GM12872 (cell line): Measurements from ENCODE around the gene PTPRG.

Source experiments
- TF ChIP-seq, protein P1 (sequence below): IDR thresholded peaks from 3 replicates; pipeline ENCODE4 v1.5.1; 2011; ENCODE audit warnings: low read depth, mild to moderate bottlenecking, low read length, moderate library complexity; ENCODE audit not compliant: insufficient read depth

PTPRG gene

DNA sequence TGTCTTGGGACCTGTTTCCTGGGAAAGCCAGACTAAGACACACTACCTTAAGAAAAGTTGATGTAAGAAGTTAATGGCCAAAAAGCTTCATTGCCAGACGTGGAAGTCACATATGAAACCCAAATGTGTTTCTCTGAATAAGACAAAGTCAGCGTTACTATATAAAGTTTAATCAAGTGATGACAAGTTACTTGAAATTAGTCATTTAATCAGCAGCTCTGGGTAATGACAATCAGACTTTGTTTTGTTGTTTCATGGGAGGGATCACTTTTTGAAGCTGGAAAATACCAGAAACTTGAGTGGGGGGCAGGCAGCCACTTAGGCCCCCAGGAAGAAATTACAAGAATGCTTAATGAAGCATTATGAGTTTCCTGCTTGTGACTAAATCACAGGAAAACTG lies 218.6 kb downstream of the PTPRG start:
- TF ChIP-seq, protein P1, sequence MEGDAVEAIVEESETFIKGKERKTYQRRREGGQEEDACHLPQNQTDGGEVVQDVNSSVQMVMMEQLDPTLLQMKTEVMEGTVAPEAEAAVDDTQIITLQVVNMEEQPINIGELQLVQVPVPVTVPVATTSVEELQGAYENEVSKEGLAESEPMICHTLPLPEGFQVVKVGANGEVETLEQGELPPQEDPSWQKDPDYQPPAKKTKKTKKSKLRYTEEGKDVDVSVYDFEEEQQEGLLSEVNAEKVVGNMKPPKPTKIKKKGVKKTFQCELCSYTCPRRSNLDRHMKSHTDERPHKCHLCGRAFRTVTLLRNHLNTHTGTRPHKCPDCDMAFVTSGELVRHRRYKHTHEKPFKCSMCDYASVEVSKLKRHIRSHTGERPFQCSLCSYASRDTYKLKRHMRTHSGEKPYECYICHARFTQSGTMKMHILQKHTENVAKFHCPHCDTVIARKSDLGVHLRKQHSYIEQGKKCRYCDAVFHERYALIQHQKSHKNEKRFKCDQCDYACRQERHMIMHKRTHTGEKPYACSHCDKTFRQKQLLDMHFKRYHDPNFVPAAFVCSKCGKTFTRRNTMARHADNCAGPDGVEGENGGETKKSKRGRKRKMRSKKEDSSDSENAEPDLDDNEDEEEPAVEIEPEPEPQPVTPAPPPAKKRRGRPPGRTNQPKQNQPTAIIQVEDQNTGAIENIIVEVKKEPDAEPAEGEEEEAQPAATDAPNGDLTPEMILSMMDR = no peak

DNA sequence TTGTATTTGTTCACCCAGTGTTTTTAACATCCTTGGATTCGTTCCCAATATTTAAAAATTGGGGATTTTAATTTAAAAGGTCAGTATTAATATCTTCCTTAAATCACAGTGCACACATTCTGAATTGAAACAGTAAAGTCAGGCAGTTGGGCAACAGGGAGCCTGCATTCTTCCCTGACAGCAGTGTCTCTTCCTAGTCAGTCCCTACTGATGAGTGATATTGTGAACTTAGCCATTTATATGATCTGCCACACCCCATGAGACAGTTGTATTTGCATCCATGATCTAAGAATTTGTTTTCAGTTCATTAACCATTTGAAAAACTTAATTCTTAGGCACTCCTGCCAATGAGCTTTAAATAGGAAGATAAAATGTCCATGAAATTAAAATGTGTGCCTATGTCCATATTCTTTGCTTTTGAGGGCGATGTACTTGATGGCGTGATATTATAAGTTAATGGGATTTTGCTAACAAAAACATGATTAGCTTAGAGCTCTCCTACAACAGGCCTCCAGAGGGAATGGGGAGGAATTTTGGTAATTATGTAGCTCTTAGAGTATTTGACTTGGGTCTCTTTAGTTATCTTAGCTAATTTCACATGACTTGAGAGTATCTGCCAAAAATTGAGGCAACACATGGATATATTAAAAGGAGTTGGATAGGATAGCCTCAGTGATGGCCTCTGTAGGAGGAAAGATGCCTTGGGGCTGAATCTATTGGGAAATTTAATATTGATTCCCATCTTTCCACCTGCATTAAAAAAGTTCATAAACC lies 219.3 kb downstream of the PTPRG start:
- TF ChIP-seq, protein P1 = no peak

DNA sequence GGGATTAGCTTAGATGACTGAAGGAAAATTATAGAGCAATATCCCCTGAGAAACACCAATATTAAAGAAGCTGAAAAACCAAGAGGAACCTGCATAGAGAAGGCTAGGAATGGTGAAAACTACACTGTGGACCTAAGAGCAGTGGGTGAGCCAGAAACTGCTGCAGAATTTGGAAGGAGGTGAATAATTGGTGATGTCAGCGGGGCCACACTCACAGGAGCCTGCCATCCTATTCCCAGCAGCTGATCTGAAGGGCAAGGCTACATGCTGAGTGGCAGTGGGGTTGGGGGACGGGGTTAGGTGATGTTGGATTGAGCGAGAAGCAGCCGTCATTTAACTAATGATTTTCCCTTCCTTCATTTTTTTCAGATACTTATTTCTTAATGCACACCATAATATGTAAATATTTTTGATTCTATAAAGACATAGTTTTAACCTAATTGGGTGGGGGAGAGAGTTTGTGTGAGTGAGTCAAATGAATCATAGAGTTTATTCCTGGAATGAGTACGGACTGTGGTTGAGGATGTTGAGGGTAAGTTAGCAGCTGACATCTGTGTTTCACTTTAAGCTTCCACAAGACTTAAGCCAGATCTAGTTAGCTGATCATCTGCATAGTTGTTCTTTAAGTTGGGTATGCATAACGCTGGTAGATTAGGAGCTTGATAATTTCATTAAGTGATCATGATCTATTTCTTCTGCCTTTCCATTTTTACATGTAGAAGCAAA lies 222.8 kb downstream of the PTPRG start:
- TF ChIP-seq, protein P1 = no peak

DNA sequence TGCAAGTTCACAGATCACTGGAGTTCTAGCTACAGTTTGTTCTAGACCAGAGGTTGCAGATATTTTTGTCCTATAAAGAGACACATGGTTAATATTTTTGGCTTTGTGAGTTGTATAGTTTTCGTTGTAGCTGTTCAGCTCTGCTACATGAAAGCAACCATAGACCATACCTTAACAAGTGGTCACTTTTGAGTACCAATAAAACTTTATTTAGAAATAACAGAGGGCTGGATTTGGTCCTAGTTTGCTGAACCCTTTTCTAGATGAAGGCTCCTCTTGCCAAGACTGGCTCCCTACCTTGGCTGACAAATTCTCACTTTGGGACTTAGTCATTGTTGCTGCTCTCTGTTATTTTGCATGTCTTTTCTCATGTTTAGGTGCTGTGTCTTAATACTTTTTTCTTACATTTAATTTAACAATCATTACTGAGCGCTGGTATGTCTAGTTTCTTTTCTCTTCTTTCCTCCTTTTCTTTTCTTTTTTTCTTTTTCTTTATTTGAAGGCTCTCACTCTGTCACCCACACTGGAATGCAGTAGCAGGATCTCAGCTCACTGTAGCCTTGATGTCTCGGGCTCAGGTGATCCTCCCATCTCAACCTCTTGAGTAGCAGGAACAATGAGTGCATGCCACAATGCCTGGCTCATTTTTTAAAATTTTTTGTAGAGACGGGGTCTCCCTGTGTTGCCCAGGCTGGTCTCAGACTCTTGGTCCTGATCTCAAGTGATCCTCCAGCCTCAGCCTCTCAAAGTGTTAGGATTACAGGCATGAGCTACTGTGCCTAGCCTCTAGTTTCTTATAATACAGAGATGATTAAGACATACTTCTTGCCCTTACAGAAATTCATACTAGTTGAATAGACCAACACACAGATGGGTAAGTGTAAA lies 227.5 kb downstream of the PTPRG start:
- TF ChIP-seq, protein P1 = no peak

DNA sequence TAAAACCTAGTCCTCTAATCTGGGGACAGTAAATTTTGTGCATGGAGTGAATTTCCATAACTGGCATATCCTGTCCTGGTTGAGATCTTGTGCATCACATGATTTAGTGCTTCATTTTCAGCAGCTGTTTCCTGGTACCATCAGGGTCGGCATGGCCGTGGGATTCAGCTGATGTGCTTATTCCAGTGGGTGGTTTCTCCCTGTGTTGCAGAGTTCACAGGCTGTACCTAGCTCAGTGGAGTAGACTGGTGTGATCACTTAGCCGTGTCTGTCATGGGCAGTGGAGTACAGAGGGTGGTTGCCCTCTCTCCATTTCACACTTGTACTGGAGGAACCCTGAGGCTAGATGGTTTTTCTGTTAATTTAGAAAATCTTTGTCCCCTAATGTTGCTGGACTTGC lies 228.5 kb downstream of the PTPRG start:
- TF ChIP-seq, protein P1 = no peak

DNA sequence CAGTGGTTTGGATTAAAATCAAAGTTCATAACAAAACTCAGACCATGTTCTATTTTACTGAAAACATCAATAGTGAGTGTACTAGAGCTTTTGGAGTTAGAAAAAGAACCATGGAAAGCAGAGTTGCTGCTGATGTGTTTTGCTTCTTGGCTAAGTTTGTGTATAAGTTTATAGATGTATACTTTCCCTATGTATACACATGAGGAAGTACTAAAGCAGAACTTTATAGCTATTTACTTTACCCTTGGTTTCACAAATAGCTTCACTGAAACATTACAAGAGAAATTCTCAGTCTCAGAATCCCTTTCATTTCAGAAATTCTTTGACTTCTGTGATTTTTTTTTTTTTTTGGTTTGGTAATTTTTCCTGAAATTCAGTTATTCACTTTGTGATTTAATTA lies 229.0 kb downstream of the PTPRG start:
- TF ChIP-seq, protein P1 = no peak

DNA sequence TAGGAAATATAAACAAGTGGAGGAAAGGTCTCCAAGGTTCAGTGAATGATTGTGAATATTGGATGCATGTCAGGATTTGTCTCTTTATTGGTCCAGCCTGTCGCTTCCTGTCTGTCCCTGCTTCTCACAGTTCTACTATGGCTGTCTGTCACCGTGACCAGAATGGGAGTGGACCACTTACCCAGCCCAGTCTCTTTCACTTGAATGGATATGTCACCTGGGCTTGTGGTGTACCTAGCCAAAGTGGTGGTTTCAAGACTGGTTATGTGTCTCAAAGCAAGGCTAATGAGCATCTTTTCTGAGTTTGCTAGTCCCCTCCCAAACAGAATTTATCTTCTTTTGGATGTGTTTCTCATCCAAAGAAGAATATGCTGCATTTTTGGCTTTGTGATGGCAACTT lies 231.7 kb downstream of the PTPRG start:
- TF ChIP-seq, protein P1 = no peak
